GM12873 (cell line): ENCODE data around the gene TPI1.

Experiments
- TF ChIP-seq, protein P1 (sequence below): IDR thresholded peaks from 2 replicates; pipeline ENCODE4 v1.5.1; 2012; ENCODE audit warnings: low read depth, mild to moderate bottlenecking, moderate library complexity, low read length, control low read depth; ENCODE audit not compliant: insufficient read depth; ENCODE audit errors: missing control alignments

Gene TPI1

DNA sequence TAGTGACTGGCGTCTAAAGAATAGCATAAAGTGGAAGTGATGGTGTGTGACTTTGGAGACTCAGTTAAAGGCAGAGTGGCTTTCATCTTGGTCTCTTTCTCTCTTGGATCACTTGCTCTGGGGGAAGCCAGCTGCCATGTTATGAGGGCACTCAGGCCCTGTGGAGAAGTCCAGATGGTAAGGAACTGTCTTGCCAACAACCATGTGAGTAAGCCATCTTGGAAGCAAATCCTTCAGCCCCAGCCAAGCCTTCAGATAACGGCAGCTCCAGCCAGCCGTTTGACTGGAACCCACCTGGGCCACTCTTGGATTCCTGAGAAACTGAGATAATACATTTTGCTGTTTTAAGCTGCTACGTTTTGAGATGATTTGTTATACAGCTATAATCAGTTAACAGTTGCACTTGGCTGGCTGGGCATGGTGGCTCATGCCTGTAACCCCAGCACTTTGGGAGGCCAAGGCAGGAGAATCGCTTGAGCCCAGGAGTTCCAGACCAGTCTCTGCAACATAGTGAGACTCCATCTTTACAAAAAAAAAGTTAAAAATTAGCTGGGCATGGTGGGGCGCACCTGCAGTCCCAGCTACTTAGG, 29.6 kb downstream of the TPI1 start:
- TF ChIP-seq, protein P1, sequence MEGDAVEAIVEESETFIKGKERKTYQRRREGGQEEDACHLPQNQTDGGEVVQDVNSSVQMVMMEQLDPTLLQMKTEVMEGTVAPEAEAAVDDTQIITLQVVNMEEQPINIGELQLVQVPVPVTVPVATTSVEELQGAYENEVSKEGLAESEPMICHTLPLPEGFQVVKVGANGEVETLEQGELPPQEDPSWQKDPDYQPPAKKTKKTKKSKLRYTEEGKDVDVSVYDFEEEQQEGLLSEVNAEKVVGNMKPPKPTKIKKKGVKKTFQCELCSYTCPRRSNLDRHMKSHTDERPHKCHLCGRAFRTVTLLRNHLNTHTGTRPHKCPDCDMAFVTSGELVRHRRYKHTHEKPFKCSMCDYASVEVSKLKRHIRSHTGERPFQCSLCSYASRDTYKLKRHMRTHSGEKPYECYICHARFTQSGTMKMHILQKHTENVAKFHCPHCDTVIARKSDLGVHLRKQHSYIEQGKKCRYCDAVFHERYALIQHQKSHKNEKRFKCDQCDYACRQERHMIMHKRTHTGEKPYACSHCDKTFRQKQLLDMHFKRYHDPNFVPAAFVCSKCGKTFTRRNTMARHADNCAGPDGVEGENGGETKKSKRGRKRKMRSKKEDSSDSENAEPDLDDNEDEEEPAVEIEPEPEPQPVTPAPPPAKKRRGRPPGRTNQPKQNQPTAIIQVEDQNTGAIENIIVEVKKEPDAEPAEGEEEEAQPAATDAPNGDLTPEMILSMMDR = no peak

DNA sequence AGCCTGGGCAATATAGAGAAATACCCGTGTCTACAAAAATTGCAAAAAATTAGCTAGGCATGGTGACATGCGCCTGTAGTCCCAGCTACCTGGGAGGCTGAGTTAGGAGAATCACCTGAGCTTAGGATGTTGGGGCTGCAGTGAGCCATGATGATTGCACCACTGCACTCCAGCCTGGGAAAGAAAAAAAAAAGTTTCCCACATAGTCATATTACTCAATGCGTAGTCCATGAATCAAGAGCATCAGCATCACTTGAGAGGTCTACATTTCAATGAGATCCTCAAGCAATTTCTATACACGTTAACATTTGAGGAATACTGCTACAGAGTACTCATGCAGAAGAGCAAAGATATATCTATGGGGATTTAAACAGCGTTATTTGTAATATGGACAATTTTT, 32.1 kb downstream of the TPI1 start:
- TF ChIP-seq, protein P1 = no peak

DNA sequence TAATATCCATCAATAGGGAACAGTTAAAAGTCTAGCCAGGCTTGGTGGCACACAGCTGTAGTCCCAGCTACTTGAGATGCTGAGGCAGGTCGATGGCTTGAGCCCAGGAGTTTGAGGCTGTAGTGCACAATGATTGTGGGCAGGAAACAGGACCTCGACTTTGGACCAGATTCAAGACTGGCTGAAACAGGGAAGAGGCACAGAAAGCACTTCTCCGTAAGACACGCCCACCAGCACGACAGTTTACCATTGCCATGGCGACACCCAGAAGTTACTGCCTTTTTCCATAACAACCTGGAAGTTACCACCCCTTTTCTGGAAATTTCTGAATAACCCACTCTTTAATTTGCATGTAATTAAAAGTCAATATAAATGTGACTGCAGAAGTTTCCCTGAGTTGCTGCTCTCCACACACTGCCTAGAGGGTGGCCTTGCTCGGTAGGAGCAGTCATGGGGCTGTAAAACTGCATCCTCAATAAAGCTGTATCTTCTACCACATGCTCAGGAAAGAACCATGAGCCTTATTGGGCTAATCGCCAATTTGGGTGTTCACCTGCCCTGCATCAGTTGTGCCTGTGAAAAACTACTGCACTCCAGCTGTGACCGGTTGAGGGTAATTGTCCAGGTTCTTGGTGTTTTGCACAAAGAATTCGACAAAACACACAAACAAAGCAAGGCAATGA, 32.6 kb downstream of the TPI1 start:
- TF ChIP-seq, protein P1 = no peak

DNA sequence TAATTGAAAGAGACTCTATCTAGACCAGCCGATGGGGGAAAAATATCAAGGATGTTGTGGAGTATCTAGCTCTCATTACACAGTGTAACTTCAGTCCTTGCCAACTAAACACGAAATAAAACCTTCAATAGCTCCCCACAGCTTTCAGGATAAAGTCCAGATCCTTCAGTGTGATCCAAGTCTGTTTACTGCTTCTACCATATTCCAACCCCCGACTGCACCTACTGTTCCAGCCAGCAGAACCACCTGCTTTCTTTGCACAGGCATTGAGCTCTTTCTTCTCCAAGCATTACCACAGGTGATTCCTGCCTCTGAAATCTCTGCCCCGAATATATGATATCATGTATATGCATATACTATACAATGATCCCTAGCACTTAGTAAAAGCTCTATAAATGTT, 35.1 kb downstream of the TPI1 start:
- TF ChIP-seq, protein P1 = no peak

DNA sequence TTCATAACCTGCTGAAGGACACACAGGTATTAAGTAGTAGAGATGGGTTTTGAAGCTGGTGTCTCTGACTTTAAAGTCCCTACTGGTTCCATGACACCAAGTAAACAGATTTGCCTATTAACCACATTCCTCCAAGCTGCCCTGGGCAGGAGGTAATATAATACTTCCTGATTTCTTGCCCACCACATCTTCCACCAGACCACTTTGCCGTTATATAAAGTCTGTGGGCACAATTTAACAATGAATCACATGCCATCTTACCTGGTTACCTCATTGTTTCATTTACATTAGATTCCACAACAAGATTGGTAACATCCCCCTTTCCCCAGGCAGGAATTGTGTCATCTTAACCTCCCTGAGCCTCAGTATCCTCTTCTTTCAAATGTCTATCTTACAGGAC, 36.4 kb downstream of the TPI1 start:
- TF ChIP-seq, protein P1 = no peak

DNA sequence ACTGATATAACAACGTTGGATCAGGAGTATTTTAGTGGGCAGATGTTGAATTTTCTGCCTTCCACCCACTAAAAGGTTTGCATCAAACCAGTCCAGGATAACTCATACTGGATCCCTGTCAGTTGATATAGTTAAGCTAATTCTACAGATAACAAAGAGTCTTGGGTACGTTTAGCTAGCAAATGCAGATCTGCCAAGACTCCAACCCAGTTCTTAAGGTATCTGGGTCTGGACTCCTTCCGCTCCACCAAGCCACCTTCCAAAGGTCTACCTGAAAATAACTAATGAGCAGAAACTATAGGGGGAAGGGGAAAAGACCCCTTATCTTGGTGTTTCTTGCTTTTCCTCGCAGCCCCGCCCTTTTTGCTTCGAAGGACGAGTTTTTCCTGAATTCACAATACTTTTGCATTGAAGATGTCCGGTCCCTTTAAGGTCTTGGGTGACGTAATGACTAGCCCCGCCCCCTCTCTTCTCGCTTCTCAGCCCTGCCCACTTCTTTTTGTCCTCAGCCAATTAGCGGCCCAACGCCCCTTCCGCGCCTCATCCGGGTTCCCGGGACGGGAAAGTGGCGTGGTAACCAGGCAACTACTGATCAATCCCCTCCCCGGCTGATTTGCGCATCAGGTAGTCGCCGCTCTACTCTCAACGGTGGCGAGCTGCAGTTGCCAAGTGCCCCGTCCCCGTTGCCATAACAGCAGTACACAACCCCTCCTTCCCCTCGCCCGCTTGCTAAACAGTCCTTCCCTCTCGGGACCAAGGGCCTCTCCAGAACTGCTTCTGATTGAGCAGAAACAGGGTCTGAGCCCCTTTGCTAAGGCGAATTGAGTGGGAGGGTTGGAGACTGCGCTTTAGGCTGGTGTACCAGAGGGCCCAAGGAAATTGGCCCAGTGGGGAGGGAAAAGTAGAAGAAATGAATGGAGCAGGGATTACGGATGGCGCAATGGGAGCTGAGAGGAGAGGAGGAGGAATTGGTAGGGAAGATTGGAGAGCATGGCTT, 37.2 kb downstream of the TPI1 start, which contains the start of gene LRRC23:
Gene LRRC23 (plus strand): TSS at position 543 of the 997 bp plus-strand sequence. CDS start 812 bp downstream, outside the sequence.
- TF ChIP-seq, protein P1 = no peak
